ENCODE measurements around the gene ARHGEF7.
"Not testable (repeated sequence)": the region's sequence is repeated elsewhere in the genome, so short reads cannot be mapped to it uniquely, and the experiment has no call there.

The ARHGEF7 gene, protein sequence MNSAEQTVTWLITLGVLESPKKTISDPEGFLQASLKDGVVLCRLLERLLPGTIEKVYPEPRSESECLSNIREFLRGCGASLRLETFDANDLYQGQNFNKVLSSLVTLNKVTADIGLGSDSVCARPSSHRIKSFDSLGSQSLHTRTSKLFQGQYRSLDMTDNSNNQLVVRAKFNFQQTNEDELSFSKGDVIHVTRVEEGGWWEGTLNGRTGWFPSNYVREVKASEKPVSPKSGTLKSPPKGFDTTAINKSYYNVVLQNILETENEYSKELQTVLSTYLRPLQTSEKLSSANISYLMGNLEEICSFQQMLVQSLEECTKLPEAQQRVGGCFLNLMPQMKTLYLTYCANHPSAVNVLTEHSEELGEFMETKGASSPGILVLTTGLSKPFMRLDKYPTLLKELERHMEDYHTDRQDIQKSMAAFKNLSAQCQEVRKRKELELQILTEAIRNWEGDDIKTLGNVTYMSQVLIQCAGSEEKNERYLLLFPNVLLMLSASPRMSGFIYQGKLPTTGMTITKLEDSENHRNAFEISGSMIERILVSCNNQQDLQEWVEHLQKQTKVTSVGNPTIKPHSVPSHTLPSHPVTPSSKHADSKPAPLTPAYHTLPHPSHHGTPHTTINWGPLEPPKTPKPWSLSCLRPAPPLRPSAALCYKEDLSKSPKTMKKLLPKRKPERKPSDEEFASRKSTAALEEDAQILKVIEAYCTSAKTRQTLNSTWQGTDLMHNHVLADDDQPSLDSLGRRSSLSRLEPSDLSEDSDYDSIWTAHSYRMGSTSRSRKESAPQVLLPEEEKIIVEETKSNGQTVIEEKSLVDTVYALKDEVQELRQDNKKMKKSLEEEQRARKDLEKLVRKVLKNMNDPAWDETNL

GRCh38 chr13:111115061-111115964 is at the start of gene ARHGEF7:
ARHGEF7 (plus strand) TSS chr13:111115310; CDS start chr13:111115527, 217 bp downstream.
- peak in 1 of 2 donors; percentile 14 for DNase-seq

GRCh38 chr13:111065698-111066097 is 49.4 kb upstream of the ARHGEF7 start:
- DNase-seq = no peak

- no peak for DNase-seq
These were observed 48.6 kb upstream of the ARHGEF7 start for GRCh38 chr13:111066544-111066943.

DNA sequence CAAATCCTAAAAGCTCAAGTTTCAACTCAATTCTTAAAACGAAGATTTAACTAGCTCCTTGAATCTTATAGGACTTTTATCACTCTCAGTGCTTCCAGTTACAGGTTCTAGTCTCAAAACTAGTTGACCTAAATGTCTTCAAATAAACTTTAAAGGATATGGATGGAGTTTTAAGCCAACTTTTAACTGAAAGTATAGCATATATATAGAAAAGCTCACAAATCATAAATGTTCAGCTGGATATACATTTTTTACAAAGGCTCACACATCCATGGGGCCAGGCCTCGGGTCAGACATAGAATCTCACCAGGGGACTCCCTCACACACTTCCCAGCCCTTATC is 47.1 kb upstream of the ARHGEF7 start:
- no peak for DNase-seq

DNA sequence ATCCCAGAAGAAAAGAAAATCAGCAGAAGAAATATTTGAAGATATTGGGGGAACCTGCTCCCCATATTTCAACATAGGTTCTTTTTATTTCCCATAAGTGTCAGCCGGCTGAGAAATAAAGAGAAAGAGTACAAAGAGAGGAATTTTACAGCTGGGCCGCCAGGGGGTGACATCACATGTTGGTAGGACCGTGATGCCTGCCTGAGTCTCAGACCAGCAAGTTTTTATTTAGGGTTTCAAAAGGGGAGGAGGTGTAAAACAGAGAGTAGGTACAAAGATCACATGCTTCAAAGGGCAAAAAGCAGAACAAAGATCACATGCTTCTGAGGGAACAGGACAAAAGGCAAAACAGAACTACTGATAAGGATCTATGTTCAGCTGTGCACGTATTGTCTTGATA is 44.0 kb upstream of the ARHGEF7 start:
- peak in 1 of 2 donors; percentile 13 for DNase-seq

DNA sequence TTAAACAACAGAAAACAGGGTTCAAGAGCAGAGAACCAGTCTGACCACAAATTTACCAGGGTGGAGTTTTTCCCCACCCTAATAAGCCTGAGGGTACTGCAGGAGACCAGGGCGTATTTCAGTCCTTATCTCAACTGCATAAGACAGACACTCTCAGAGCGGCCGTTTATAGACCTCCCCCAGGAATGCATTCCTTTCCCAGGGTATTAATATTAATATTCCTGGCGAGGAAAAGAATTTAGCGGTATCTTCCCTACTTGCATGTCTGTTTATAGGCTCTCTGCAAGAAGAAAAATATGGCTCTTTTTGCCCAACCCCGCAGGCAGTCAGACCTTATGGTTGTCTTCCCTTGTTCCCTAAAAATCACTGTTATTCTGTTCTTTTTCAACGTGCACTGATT is 43.6 kb upstream of the ARHGEF7 start:
- DNase-seq = not testable (repeated sequence)

GRCh38 chr13:111074826-111075225 is 40.3 kb upstream of the ARHGEF7 start:
- DNase-seq = no peak

DNA sequence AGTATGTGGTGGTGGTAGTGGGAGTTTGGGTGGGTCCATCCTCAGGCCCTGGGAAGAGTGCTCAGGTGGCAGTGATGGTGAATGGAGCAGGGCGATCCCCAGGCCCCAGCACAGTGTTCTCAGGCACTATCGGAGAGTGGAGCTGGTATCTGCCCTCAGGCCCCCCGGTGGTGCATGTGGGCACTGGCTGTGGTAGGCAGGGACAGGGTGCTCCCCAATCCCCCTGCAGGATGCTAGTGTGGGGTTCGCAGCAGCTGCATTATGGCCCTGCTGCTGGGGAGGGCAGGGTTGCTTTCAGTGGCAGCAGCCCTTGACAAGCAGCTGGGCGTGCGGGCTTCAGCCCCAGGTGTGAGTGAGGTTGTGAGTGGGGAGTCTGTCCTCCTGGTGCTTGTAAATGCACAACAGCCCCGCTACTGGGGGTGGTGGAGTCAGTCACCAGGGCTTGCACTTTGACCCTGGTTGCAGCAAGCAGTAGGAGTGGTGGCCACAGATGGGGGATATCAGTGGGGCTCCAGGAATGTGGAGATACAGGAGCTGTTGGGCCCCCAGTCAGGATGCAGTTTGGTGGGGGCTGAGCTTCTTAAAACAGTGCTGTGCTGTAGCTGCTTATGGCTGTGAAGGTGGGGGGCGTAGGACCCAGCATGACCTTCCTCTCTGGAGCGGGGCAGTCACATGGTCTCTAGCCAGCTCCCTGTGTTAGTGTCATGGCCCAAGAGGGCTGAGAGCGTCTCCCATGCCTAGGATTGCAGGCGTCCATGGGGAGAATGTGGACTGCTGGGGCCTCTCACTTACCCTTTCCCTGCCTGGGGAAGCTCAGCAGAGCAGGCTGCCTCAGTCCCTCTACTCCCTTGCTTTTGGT is 38.7 kb upstream of the ARHGEF7 start:
- DNase-seq = no peak

GRCh38 chr13:111079375-111079774 is 35.7 kb upstream of the ARHGEF7 start:
- no peak for DNase-seq

GRCh38 chr13:111080642-111081041 is 34.5 kb upstream of the ARHGEF7 start:
- no peak for DNase-seq

GRCh38 chr13:111082240-111082639 is 32.9 kb upstream of the ARHGEF7 start:
- no peak for DNase-seq

DNA sequence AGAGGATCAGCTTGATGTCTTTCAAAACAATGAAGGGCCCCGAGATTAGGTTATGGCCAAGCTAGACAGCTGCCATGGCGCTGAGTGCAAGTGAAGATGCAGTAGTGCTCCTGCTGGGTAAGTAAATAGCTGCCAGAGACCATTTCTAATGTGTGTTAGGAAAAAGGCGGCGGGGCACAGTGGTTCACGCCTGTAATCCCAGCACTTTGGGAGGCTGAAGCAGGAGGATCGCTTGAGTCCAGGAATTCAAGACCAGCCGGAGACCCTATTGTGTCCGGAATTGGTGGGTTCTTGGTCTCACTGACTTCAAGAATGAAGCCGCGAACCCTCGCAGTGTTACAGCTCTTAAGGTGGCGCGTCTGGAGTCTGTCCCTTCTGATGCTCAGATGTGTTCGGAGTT is 32.3 kb upstream of the ARHGEF7 start:
- not testable (repeated sequence) for DNase-seq

- not testable (repeated sequence) for DNase-seq
These were observed 31.4 kb upstream of the ARHGEF7 start for GRCh38 chr13:111083693-111084092.

DNA sequence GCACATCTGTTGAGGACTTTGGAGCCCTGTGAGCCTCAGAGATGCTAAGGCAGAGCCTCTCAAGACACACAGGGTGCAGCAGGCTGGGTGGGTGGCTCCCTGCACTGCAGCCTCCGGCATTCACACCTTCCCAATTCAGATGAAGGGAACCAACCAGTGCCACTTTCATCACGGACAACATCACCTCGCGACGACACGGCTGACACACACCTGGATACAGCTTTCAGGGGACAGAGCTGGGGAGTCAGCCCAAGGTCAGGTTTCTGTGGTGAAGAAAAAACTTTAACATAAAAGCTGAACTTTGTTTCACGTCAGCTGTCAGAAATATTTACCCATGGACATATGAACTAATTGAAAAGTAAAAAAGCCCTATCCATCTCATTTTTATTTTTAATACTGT is 24.9 kb upstream of the ARHGEF7 start:
- no peak for DNase-seq

GRCh38 chr13:111092685-111093084 is 22.4 kb upstream of the ARHGEF7 start:
- DNase-seq = no peak

DNA sequence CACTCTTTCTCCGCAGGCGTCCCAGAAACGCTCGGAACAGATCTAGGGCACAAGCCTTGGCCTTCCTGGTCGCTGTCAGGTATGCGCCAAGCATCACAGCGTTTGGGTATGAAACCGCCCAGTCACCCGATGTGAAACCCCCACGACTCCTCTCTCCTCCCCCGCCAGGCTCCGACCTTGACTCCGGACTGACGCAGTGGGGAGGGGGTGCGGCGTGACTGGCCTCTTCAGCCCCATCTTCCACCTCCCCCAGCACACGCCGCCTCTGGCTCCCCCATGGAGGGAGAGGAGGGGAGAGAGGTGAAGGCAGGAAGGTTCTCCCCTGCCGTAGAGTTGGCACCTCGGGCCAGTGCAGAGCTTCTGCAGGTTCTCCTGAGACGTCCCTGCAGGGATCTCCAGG is 22.0 kb upstream of the ARHGEF7 start:
- no peak for DNase-seq

GRCh38 chr13:111093634-111094033 is 21.5 kb upstream of the ARHGEF7 start:
- DNase-seq = no peak

DNA sequence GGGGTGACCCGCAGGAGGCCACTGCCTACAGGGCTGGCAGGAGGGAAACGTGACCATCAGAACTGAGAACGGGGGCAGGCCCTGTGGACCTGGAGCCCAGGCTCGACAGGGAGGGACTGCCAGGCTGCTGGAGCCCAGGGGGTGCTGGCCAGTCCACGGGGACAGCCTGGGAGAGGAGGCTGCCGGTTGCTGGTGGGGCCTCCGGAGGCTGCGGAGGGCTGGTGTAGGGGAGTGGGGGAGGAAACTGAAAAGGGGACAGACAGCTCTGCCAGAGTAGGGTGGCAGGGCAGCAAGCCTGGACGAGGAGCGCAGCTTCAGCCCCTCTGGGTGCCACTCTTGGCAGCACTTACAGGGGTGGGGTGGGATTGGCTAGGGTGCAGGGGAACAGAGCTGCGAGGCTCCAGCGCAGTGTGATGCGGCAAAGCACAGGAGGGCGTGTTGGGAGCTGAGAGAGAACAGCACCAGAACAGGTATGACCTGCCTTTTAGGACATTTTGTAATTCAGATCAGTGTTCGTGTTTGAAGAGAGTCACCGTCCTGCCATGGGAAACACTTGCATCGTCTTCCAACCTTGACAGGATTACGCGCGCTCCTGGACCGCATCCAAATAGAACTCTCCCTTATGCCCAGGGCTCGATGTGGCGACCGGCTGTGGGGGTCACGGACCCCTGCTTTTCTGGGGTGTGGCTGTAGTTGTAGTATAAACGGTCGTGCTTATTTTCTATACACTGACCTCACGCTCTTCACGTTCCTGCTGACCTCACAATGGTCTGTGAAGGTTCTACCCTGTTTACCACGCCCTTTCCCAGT is 19.9 kb upstream of the ARHGEF7 start:
- no peak for DNase-seq

DNA sequence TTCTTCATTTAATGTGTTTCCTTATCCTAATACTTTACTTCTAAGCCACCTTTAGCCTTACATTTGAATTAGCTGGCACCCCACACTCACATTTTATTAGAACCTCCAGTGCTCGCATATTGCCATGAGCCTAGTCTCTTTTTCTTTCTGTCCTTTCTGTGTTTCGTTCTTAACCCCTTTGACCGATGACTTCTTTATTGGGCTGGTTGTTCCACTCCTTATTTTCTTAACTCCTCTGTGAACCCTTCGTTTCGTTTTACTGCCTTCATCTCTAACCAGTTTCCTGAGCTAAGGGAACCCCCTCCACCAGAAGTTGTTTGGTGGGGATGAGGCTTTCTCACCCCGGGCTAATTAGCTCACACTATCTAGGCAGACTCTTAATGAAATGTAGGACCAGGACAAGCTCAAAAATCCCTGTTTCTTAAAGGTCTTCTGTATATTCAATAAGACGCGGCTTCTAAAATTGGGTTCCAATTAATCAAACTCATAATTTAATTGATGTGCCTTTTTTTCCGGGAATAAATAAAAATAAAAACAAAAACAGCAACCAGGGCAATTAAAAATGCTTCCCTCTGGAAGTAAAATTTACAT is 19.1 kb upstream of the ARHGEF7 start:
- no peak for DNase-seq

DNA sequence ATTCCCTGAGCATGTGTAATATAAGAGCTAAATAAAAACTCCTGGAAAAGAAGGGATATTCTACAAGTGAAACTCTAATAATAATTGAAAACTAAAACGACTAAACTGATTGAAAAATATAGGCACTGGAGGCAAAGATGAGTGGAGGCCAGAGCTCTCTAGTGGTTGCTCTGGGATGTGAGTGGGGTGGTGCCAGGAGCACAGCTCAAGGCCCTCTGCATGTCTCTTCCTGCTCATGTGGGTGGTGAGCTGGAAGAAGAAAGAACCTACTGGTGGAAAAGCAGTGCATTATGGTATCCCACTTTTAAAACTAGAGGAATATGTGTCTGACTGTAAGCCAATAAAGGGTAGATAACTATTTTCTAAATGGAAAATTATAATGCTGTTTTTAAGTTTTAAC is 15.8 kb upstream of the ARHGEF7 start:
- DNase-seq = no peak

DNA sequence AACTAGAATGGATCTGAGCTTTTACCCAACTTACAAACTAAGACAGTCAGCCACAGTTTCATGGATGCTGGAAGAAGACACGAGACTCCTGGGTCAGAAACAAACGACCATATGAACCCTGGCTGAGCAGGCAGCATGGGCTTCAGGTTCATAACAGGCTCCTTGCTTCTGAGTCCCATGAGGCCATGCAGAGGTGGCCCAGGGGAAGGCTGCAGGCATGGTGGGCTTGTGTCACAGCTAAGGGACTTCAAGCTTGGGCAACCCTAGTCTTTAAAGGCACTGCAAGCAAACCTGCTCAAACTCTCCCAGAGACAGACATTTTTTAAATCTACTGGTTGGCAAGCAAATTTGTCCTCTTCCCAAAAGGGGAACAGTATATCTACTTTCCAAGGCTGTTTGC is 5.1 kb upstream of the ARHGEF7 start:
- DNase-seq = no peak

Measured in stimulated activated CD4-positive, alpha-beta T cell treated with anti-CD3 and anti-CD28 coated beads, Interleukin-2, amount 100 ng/mL, for 24 hours (primary cell).